GM06990 (cell line): ENCODE data around the gene KCNJ4.

Experiments
- DNase-seq: peaks from one replicate; pipeline ENCODE4 v3.0.0-alpha.2; 2011; ENCODE audit not compliant: insufficient read length; ENCODE audit errors: extremely low read depth
- H3K27me3 ChIP-seq: replicated peaks from 2 replicates; pipeline ENCODE4 v1.6.0; 2011; ENCODE audit warnings: low read length; ENCODE audit not compliant: control insufficient read depth, insufficient read depth
- H3K36me3 ChIP-seq: 2 replicates; pipeline ENCODE4 v1.5.1; 2011; ENCODE audit warnings: low read length; ENCODE audit not compliant: control insufficient read depth, insufficient read depth
- H3K4me3 ChIP-seq: replicated peaks from 2 replicates; pipeline ENCODE4 v1.5.1; 2011; ENCODE audit warnings: low read depth, mild to moderate bottlenecking, control low read depth, low read length
- CTCF ChIP-seq: IDR thresholded peaks from 2 replicates; pipeline ENCODE4 v1.5.1; 2011; ENCODE audit warnings: low read length, control low read depth, mild to moderate bottlenecking, inconsistent platforms; ENCODE audit not compliant: insufficient read depth, poor library complexity, severe bottlenecking

KCNJ4 gene

GRCh38 chr22:38436629-38437395, 18.2 kb downstream of the KCNJ4 start:
- Histone ChIP-seq H3K4me3 (no peak overlapping the region), H3K36me3 (no peaks in the 10 kb centered on the region), H3K27me3 (no peaks in the 10 kb centered on the region; the same call in 1 of the 2 replicates)
- no peak for DNase-seq
- no peak for TF ChIP-seq CTCF

GRCh38 chr22:38435965-38436364, 19.0 kb downstream of the KCNJ4 start:
- Histone ChIP-seq H3K4me3 (no peak overlapping the region), H3K36me3 (no peaks in the 10 kb centered on the region), H3K27me3 (no peaks in the 10 kb centered on the region; the same call in 1 of the 2 replicates)
- TF ChIP-seq CTCF = no peak
- DNase-seq = no peak

GRCh38 chr22:38435010-38435409, 20.0 kb downstream of the KCNJ4 start:
- H3K36me3 ChIP-seq = no peaks in the 10 kb centered on the region

GRCh38 chr22:38433871-38434270, 21.1 kb downstream of the KCNJ4 start:
- Histone ChIP-seq H3K4me3 (no peak overlapping the region), H3K36me3 (no peaks in the 10 kb centered on the region), H3K27me3 (no peaks in the 10 kb centered on the region; the same call in 1 of the 2 replicates)
- TF ChIP-seq CTCF = no peak
- DNase-seq = no peak

More at GRCh38 chr22:38435010-38435409, 20.0 kb downstream of the KCNJ4 start:
- peak; percentile 13 for TF ChIP-seq CTCF
- Histone ChIP-seq H3K4me3 (no peak overlapping the region), H3K27me3 (no peaks in the 10 kb centered on the region; the same call in 1 of the 2 replicates)
- DNase-seq = no peak

GRCh38 chr22:38432264-38432663, 22.7 kb downstream of the KCNJ4 start:
- TF ChIP-seq CTCF = no peak
- H3K4me3 ChIP-seq = no peak overlapping the region
- DNase-seq = no peak

More at GRCh38 chr22:38432264-38432663, 22.7 kb downstream of the KCNJ4 start:
- no peaks in the 10 kb centered on the region for H3K36me3 ChIP-seq
- no peaks in the 10 kb centered on the region; the same call in 1 of the 2 replicates for H3K27me3 ChIP-seq
